ENCODE data around the gene SMG6.

SMG6 gene

GRCh38 chr17:2299136-2299535 lies 4.4 kb downstream of the SMG6 start:
- Histone ChIP-seq H3K9me3 (ENCODE audit: control insufficient read depth, low read length) (no peaks in the 10 kb centered on the region), H3K14ac (ENCODE audit: low read length in 2 of 2) (no peak overlapping the region), H3K27me3 (ENCODE audit: control insufficient read depth in 1 of 2, insufficient read depth in 1 of 2, low read length in 2 of 2) (no peaks in the 10 kb centered on the region), H3K23ac (ENCODE audit: low read length in 2 of 2) (no peak overlapping the region), H3K79me1 (replicated peaks; ENCODE audit: low read length, poor library complexity, severe bottlenecking) (peaks cover 43% of the 10 kb centered on the region), H2BK120ac (ENCODE audit: low read depth, low read length) (no peak overlapping the region), H3K27ac (ENCODE audit: low read length, poor library complexity, severe bottlenecking) (no peak overlapping the region), H3K36me3 (ENCODE audit: control insufficient read depth in 1 of 2, insufficient read depth in 2 of 2, low read depth in 1 of 2, low read length in 2 of 2) (peaks cover 27 to 61% of the 10 kb centered on the region in 2 experiments), H3K4me2 (ENCODE audit: low read length, poor library complexity, severe bottlenecking) (no peak overlapping the region), H3K4me3 (ENCODE audit: insufficient read depth in 1 of 2, low read depth in 1 of 2, low read length in 2 of 2) (no peak overlapping the region), H3K18ac (ENCODE audit: low read depth in 1 of 2, low read length in 2 of 2) (no peak overlapping the region), H4K91ac (ENCODE audit: low read length) (no peak overlapping the region), H4K8ac (ENCODE audit: low read length) (no peak overlapping the region), H2BK15ac (ENCODE audit: low read depth, poor library complexity, severe bottlenecking) (no peak overlapping the region), H2AFZ (ENCODE audit: low read depth, low read length) (no peak overlapping the region), H3K4ac (ENCODE audit: low read depth in 1 of 2, low read length in 2 of 2) (no peak overlapping the region), H3K9ac (ENCODE audit: low read length) (no peak overlapping the region), H2AK5ac (ENCODE audit: low read length, severe bottlenecking) (no peak overlapping the region), H2BK12ac (ENCODE audit: low read length in 2 of 2) (no peak overlapping the region), H3K4me1 (ENCODE audit: control insufficient read depth, insufficient read depth, low read depth, low read length) (peaks cover 15% of the 10 kb centered on the region), H2BK5ac (ENCODE audit: low read depth, low read length, poor library complexity, severe bottlenecking) (no peak overlapping the region)
- no peak for DNase-seq
- WGBS: 97% methylated on average over 12 of the region's 12 CpGs

- no peak for DNase-seq
- H2AK5ac ChIP-seq (ENCODE audit: low read length, severe bottlenecking): no peak overlapping the region
- no peak overlapping the region for H2AFZ ChIP-seq (ENCODE audit: low read depth, low read length)
- H3K9me3 ChIP-seq (ENCODE audit: control insufficient read depth, low read length): no peaks in the 10 kb centered on the region
- H3K27ac ChIP-seq (ENCODE audit: low read length, poor library complexity, severe bottlenecking): no peak overlapping the region
- H2BK5ac ChIP-seq (ENCODE audit: low read depth, low read length, poor library complexity, severe bottlenecking): no peak overlapping the region
- peaks cover 12% of the 10 kb centered on the region for H3K4me1 ChIP-seq (ENCODE audit: control insufficient read depth, insufficient read depth, low read depth, low read length)
- H3K4me3 ChIP-seq (ENCODE audit: insufficient read depth in 1 of 2, low read depth in 1 of 2, low read length in 2 of 2): no peak overlapping the region
- 98% methylated on average over 5 of the region's 5 CpGs for WGBS
- no peak overlapping the region for H4K8ac ChIP-seq (ENCODE audit: low read length)
- no peak overlapping the region for H2BK12ac ChIP-seq (ENCODE audit: low read length in 2 of 2)
- no peak overlapping the region for H3K9ac ChIP-seq (ENCODE audit: low read length)
- no peaks in the 10 kb centered on the region for H3K27me3 ChIP-seq (ENCODE audit: control insufficient read depth in 1 of 2, insufficient read depth in 1 of 2, low read length in 2 of 2)
- H3K4me2 ChIP-seq (ENCODE audit: low read length, poor library complexity, severe bottlenecking): no peak overlapping the region
- H2BK15ac ChIP-seq (ENCODE audit: low read depth, poor library complexity, severe bottlenecking): no peak overlapping the region
- no peak overlapping the region for H2BK120ac ChIP-seq (ENCODE audit: low read depth, low read length)
- H3K79me1 ChIP-seq (replicated peaks; ENCODE audit: low read length, poor library complexity, severe bottlenecking): peaks cover 43% of the 10 kb centered on the region
- H3K36me3 ChIP-seq (ENCODE audit: control insufficient read depth in 1 of 2, insufficient read depth in 2 of 2, low read depth in 1 of 2, low read length in 2 of 2): peaks cover 28 to 82% of the 10 kb centered on the region in 2 experiments
- H3K14ac ChIP-seq (ENCODE audit: low read length in 2 of 2): no peak overlapping the region
- no peak overlapping the region for H3K23ac ChIP-seq (ENCODE audit: low read length in 2 of 2)
- H3K18ac ChIP-seq (ENCODE audit: low read depth in 1 of 2, low read length in 2 of 2): no peak overlapping the region
- no peak overlapping the region for H3K4ac ChIP-seq (ENCODE audit: low read depth in 1 of 2, low read length in 2 of 2)
- H4K91ac ChIP-seq (ENCODE audit: low read length): no peak overlapping the region
Measured at GRCh38 chr17:2297023-2297422, 6.6 kb downstream of the SMG6 start.

- Histone ChIP-seq H2AFZ (ENCODE audit: low read depth, low read length) (no peak overlapping the region), H2BK120ac (ENCODE audit: low read depth, low read length) (no peak overlapping the region), H2BK15ac (ENCODE audit: low read depth, poor library complexity, severe bottlenecking) (no peak overlapping the region), H2BK12ac (ENCODE audit: low read length in 2 of 2) (no peak overlapping the region), H3K9me3 (ENCODE audit: control insufficient read depth, low read length) (no peaks in the 10 kb centered on the region), H2AK5ac (ENCODE audit: low read length, severe bottlenecking) (no peak overlapping the region), H2BK5ac (ENCODE audit: low read depth, low read length, poor library complexity, severe bottlenecking) (no peak overlapping the region), H3K27me3 (ENCODE audit: control insufficient read depth in 1 of 2, insufficient read depth in 1 of 2, low read length in 2 of 2) (no peaks in the 10 kb centered on the region), H3K4me1 (ENCODE audit: control insufficient read depth, insufficient read depth, low read depth, low read length) (peaks cover 6% of the 10 kb centered on the region), H4K8ac (ENCODE audit: low read length) (no peak overlapping the region), H3K4me3 (ENCODE audit: insufficient read depth in 1 of 2, low read depth in 1 of 2, low read length in 2 of 2) (no peak overlapping the region), H3K18ac (ENCODE audit: low read depth in 1 of 2, low read length in 2 of 2) (no peak overlapping the region), H4K91ac (ENCODE audit: low read length) (no peak overlapping the region), H3K4me2 (ENCODE audit: low read length, poor library complexity, severe bottlenecking) (no peak overlapping the region), H3K9ac (ENCODE audit: low read length) (no peak overlapping the region), H3K27ac (ENCODE audit: low read length, poor library complexity, severe bottlenecking) (no peak overlapping the region), H3K36me3 (ENCODE audit: control insufficient read depth in 1 of 2, insufficient read depth in 2 of 2, low read depth in 1 of 2, low read length in 2 of 2) (peaks cover 33 to 93% of the 10 kb centered on the region in 2 experiments), H3K23ac (ENCODE audit: low read length in 2 of 2) (no peak overlapping the region), H3K4ac (ENCODE audit: low read depth in 1 of 2, low read length in 2 of 2) (no peak overlapping the region), H3K79me1 (replicated peaks; ENCODE audit: low read length, poor library complexity, severe bottlenecking) (peaks cover 49% of the 10 kb centered on the region), H3K14ac (ENCODE audit: low read length in 2 of 2) (no peak overlapping the region)
- 100% methylated on average over 1 of the region's 1 CpG for WGBS
- DNase-seq: no peak
Measured at GRCh38 chr17:2295575-2295974, 8.0 kb downstream of the SMG6 start.

- no peaks in the 10 kb centered on the region for H3K9me3 ChIP-seq (ENCODE audit: control insufficient read depth, low read length)
- peak; percentile 22 for DNase-seq
- no peak overlapping the region for H4K8ac ChIP-seq (ENCODE audit: low read length)
- H3K79me1 ChIP-seq (replicated peaks; ENCODE audit: low read length, poor library complexity, severe bottlenecking): peaks cover 39% of the 10 kb centered on the region
- H4K91ac ChIP-seq (ENCODE audit: low read length): no peak overlapping the region
- 81% methylated on average over 1 of the region's 2 CpGs for WGBS
- no peak overlapping the region for H2BK120ac ChIP-seq (ENCODE audit: low read depth, low read length)
- no peak overlapping the region for H2BK15ac ChIP-seq (ENCODE audit: low read depth, poor library complexity, severe bottlenecking)
- H3K36me3 ChIP-seq (ENCODE audit: control insufficient read depth in 1 of 2, insufficient read depth in 2 of 2, low read depth in 1 of 2, low read length in 2 of 2): peaks cover 30 to 87% of the 10 kb centered on the region in 2 experiments
- H3K4me1 ChIP-seq (ENCODE audit: control insufficient read depth, insufficient read depth, low read depth, low read length): peaks cover 6% of the 10 kb centered on the region
- no peak overlapping the region for H3K23ac ChIP-seq (ENCODE audit: low read length in 2 of 2)
- H2AK5ac ChIP-seq (ENCODE audit: low read length, severe bottlenecking): peak overlapping the region; percentile 88
- no peak overlapping the region for H3K4me3 ChIP-seq (ENCODE audit: insufficient read depth in 1 of 2, low read depth in 1 of 2, low read length in 2 of 2)
- no peak overlapping the region for H2BK5ac ChIP-seq (ENCODE audit: low read depth, low read length, poor library complexity, severe bottlenecking)
- no peak overlapping the region for H2BK12ac ChIP-seq (ENCODE audit: low read length in 2 of 2)
- H3K27me3 ChIP-seq (ENCODE audit: control insufficient read depth in 1 of 2, insufficient read depth in 1 of 2, low read length in 2 of 2): no peaks in the 10 kb centered on the region
- H3K9ac ChIP-seq (ENCODE audit: low read length): peak overlapping the region; percentile 7
- H3K4me2 ChIP-seq (ENCODE audit: low read length, poor library complexity, severe bottlenecking): no peak overlapping the region
- no peak overlapping the region for H3K4ac ChIP-seq (ENCODE audit: low read depth in 1 of 2, low read length in 2 of 2)
- H3K18ac ChIP-seq (ENCODE audit: low read depth in 1 of 2, low read length in 2 of 2): no peak overlapping the region
- no peak overlapping the region for H3K14ac ChIP-seq (ENCODE audit: low read length in 2 of 2)
- H3K27ac ChIP-seq (ENCODE audit: low read length, poor library complexity, severe bottlenecking): peak overlapping the region; percentile 43
- H2AFZ ChIP-seq (ENCODE audit: low read depth, low read length): no peak overlapping the region
Measured at GRCh38 chr17:2292100-2292499, 11.5 kb downstream of the SMG6 start.
